GM18951 (cell line): ENCODE results near the gene TMEM250.

Experiments
- POLR2A ChIP-seq: IDR thresholded peaks from 4 replicates; pipeline ENCODE4 v1.6.1; 2011; ENCODE audit warnings: mild to moderate bottlenecking; ENCODE audit not compliant: insufficient read length, insufficient read depth; ENCODE audit errors: extremely low read depth
- in situ Hi-C: fragments of 300-500 bp; cut with MboI; formaldehyde crosslinking; loops from one replicate; pipeline ENCODE4 v1.12.0; 2022; ENCODE audit warnings: low sequenced_read_pairs, mixed read lengths, inconsistent platforms; ENCODE audit not compliant: unreplicated experiment

The TMEM250 gene

DNA sequence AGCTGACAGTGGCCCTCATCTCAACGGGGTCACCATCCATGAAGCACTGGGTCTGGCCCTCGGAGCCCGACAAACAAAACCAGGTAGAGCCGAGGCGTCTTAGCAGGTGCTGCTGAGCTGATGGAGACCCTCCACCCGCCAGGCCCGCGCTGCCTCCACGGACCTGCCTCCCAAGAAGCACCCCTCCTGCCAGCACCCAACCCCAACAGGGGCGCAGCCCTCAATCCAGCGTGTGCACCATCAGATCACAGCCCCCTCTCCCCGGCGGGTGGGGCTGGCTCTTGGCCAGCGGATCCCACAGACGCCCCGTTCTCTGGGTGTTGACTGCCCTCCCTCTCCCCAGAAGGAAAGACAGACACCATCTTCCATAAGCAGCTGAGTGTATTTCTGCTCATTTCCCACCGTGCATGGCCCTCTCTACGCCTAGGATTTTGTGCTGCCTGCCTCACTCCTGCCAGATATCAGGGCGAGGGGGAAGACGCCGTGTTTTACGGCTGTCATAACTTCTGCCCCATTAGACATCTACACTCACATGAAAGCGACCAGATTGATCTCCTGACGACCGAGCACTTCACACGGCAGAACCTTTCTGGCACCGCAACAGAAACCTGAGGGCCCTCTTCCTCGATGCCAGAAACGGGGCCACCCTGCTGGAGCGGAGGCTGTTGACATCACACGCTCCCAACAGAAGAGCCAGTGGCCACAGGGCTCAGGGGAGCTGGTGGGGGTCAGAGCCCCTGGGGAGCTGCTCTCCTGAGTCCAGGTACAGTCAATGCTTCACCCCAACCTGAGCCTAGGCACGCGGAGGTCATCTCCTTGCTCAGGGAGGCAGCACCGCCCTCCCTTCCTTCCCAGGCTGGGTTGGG lies 35.9 kb downstream of the TMEM250 start:
- no peak for TF ChIP-seq POLR2A
- in situ Hi-C loops: no loop called here

DNA sequence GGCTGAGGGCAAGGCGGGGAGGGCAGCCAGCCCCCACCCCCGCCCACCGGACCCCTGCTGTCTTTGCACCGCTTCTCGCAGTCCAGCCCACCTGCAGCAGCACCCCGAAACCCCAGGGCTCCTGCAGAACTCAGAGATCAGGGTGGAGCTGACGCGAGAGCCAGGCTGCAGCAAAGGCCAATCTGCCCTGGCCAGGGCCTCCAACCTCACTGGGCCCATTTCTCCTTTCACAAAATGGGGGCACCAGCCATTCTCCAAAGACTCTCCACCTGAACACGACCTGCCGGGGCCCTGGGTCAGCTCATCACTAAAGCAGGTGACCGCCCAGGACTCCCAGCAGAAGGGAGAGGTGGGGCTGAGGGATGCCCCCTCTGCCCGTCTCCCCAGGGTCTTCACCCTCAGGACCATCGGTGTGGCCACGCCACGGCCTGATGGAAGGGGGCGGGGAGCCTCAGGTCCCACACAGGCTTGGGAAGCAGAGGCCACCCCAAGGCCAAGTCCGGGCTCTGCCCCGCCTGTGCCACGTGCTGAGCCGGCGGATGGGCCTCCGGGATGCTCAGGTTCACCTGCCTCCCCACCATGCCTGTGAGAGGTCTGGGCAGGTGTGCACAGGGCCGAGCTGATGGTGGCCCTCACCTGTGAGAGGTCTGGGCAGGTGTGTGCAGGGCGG lies 36.7 kb downstream of the TMEM250 start:
- in situ Hi-C loops: no loop called here
- no peak for TF ChIP-seq POLR2A

GRCh38 chr9:136081113-136081825 lies 37.4 kb downstream of the TMEM250 start:
- in situ Hi-C loops: no loop called here
- no peak for TF ChIP-seq POLR2A

GRCh38 chr9:136080716-136081112 lies 38.0 kb downstream of the TMEM250 start:
- in situ Hi-C loops: no loop called here
- TF ChIP-seq POLR2A: no peak

DNA sequence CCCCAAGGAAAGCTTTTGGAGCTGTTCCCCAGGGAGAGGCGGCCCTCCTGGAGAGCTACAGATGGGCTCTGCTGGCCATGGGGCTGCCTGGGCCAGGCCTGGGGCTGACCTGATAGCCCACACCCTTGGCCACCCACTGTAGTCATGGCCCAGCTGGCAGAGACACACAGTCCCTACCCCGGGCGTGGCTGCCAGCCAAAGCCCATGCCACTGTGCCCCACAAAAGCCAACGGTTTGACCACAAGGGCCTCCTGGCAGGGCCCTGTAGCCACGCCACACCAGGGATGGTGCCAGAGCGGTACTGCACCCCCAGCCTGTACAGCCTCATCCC lies 38.8 kb downstream of the TMEM250 start:
- no peak for TF ChIP-seq POLR2A
- in situ Hi-C loops: no loop called here

DNA sequence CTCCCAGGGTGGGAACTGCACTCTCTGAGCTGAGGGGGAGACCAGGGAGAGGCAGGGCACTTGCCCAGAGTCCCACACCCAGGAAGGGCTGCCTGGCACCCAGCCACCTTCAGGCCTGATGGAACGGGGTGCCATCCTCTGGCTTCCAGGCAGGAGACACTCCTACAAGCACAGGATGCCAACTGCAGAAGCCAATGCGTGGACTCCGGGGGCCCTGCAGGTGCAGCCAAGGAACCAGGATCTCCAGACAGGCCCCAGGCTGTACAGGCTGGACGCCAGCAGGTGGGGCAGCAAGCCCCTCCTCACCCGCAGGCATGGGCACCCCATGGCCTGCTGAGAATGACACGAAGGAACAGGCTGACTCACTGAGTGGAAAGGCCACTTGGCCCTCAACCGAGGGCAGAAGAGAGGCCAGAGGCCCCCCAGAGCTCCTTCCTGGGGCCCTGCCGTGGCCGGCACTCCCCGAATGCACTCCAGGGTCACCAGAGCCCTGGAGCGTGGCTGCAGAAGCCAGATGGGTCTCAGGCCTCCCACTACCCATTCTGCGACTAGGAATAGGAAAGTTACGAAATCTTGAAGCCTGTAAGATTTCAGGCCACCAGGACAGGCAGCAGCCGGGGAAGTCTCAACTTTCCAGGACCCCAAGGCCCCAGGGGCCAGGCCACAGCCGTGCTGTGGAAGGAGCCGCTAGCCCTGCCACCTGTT lies 39.3 kb downstream of the TMEM250 start:
- in situ Hi-C loops: no loop called here
- TF ChIP-seq POLR2A: no peak

- in situ Hi-C loops: no loop called here
- TF ChIP-seq POLR2A: no peak
These were observed 40.1 kb downstream of the TMEM250 start for GRCh38 chr9:136078498-136079011.

GRCh38 chr9:136078024-136078423 lies 40.7 kb downstream of the TMEM250 start:
- TF ChIP-seq POLR2A: no peak
- in situ Hi-C loops: no loop called here

DNA sequence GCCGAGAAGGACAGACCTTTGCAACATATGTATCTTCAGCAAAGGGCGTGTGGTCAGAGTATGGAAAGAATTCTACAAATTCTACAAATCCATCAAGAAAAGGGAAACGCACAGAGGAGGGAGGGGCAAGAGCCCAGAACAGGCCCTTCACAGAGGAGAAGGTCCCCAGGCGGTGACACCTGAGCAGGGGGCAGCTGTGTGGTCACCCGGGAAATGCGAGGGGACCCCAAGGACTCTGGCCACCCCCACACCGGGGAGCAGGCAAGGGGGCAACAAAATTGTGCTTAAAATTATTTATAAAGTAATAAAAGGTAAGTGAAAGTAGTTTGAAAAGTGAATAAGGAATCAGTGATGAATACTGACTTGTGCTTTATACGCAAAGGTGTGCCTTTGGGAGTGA lies 41.2 kb downstream of the TMEM250 start:
- TF ChIP-seq POLR2A: no peak
- in situ Hi-C loops: no loop called here

GRCh38 chr9:136075881-136076678 lies 42.6 kb downstream of the TMEM250 start:
- in situ Hi-C loops: no loop called here
- TF ChIP-seq POLR2A: no peak

DNA sequence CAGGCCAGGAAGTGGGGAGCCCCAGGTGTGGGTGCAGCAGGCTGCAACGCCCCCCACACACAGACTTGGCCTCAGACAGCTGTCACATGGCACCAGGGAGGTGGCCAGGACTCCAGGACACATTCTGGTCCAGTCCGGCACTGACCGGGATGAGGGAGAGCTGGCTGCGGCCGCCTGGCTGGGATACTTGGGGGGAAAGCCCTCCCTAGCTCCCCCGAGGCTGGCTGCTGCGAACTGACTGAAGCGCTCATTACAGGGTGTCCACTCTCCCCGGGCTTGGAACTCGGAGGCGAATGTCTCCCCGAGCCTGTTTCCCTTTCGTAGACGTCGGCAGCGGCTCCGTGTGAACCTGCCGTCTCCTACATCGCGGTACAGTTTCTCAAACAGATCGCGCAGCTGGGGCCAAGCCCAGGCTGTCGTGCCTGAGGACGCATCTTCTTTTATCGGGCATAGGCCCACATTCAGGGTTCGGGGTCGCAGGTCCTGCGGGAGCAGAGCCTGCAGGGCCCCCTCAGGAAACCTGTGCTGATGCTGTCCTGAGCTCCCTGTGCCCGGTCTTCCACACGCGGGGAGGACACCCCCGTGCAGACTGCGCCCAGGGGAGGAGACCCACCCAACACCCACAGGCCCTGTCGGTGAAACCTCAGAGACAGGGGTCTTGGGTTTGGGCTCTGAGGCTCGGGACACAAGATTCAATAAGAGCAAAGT lies 43.4 kb downstream of the TMEM250 start:
- TF ChIP-seq POLR2A: no peak
- in situ Hi-C loops: no loop called here

DNA sequence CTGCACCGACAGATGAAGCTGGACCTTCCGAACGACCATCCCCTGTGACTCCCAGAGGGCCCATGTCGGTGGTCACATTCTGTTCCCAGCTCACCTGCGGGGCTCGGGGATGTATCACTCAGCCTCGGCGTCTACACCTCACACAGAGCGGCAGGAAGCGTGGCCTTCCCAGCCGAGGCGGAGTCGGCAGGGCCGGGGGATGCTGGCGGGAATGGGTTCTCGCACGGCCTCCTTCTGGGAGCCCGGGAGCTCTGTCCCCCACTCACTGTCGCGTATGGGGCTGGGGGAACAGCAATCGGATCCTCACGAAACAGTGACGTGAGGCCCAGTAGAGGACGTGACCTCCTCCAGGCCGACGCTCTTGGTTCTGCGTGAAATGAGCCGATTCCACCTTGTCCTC lies 44.0 kb downstream of the TMEM250 start:
- TF ChIP-seq POLR2A: no peak
- in situ Hi-C loops: no loop called here
